Measurements from ENCODE around the gene ADAMTSL5. TPM values are rescaled to one million over a fixed set of nuclear protein-coding genes. Genes with fewer than 3 reads are reported as not detected.

ADAMTSL5 gene
- total RNA-seq, 1 experiment from 2014 or later, result 1.8 TPM

- DNase-seq (ENCODE audit: low spot score), result no peak
Observed at GRCh38 chr19:1495799-1496713, 16.8 kb downstream of the ADAMTSL5 start.

GRCh38 chr19:1495051-1495798 lies 17.6 kb downstream of the ADAMTSL5 start:
- DNase-seq (ENCODE audit: low spot score), result no peak

GRCh38 chr19:1494115-1494815 lies 18.6 kb downstream of the ADAMTSL5 start:
- no peak for DNase-seq (ENCODE audit: low spot score)

- no peak for DNase-seq (ENCODE audit: low spot score)
Observed at GRCh38 chr19:1492474-1493006, 20.3 kb downstream of the ADAMTSL5 start.

- DNase-seq (ENCODE audit: low spot score), result no peak
Observed at GRCh38 chr19:1491849-1492170, 21.0 kb downstream of the ADAMTSL5 start.

GRCh38 chr19:1491114-1491848 lies 21.5 kb downstream of the ADAMTSL5 start, which contains the start of gene REEP6:
REEP6 (plus strand) TSS chr19:1491181; CDS start chr19:1491270, 89 bp downstream.
- DNase-seq (ENCODE audit: low spot score), result no peak

- DNase-seq (ENCODE audit: low spot score), result peak; percentile 88
Observed at GRCh38 chr19:1490311-1491113, 22.3 kb downstream of the ADAMTSL5 start, which contains the start of gene PCSK4. PCSK4 (minus strand) TSS chr19:1490350; CDS start chr19:1490346, 4 bp downstream.

- DNase-seq (ENCODE audit: low spot score), result no peak
Observed at GRCh38 chr19:1489463-1490310, 23.1 kb downstream of the ADAMTSL5 start.

- no peak for DNase-seq (ENCODE audit: low spot score)
Observed at GRCh38 chr19:1488282-1488601, 24.6 kb downstream of the ADAMTSL5 start.

GRCh38 chr19:1487576-1488281 lies 25.1 kb downstream of the ADAMTSL5 start:
- no peak for DNase-seq (ENCODE audit: low spot score)

GRCh38 chr19:1486720-1487575 lies 25.9 kb downstream of the ADAMTSL5 start:
- DNase-seq (ENCODE audit: low spot score), result no peak

- no peak for DNase-seq (ENCODE audit: low spot score)
Observed at GRCh38 chr19:1483979-1484428, 28.8 kb downstream of the ADAMTSL5 start.

- no peak for DNase-seq (ENCODE audit: low spot score)
Observed at GRCh38 chr19:1483131-1483978, 29.5 kb downstream of the ADAMTSL5 start.

GRCh38 chr19:1482361-1483130 lies 30.3 kb downstream of the ADAMTSL5 start:
- DNase-seq (ENCODE audit: low spot score), result no peak

- no peak for DNase-seq (ENCODE audit: low spot score)
Observed at GRCh38 chr19:1481893-1482360, 30.9 kb downstream of the ADAMTSL5 start.

Measured in H4 (cell line).